ENCODE results near the gene AHRR.

- TF ChIP-seq CTCF (conservative IDR thresholded peaks at IDR 0.05; ENCODE audit: low read length) (no peak), EZH2phosphoT487 (IDR thresholded peaks at IDR 0.05; ENCODE audit: borderline replicate concordance, low read depth, low read length) (no peak)
Observed at GRCh38 chr5:421901-422300, 100.4 kb downstream of the AHRR start.

Data from OCI-LY7 (cell line).